Measurements from ENCODE around the gene COLQ.

Gene COLQ

DNA sequence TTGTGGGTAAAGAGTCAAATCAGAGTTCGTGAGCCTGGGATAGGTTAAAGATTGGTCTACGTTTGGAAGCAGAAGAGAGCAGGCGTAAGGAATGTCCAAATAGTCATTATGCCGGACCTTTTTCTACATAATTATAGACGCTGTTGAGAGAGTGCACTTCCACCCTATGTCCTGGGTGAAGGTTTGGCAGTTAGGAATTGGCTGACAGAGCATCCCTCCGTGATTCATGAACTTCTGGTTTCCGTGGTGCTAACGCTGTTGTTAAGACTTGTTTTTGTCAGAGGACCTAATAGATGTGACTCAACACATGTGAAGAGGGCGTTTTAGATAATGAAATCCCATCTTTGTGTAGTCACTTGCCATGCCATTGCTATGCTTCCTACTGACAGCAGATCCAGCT lies 93.0 kb downstream of the COLQ start:
- Histone ChIP-seq H3K9ac (ENCODE audit: low read depth, low read length) (peak overlapping the region; percentile 72), H3K27me3 (ENCODE audit: insufficient read depth, low read length, poor library complexity) (no peaks in the 10 kb centered on the region), H3K9me3 (ENCODE audit: insufficient read depth, low read length, severe bottlenecking) (no peaks in the 10 kb centered on the region), H3K4me1 (ENCODE audit: insufficient read depth, low read length) (peaks cover 58% of the 10 kb centered on the region), H4K20me1 (ENCODE audit: insufficient read depth, low read length) (peaks cover 15% of the 10 kb centered on the region; the same call in 1 of the 2 replicates), H3K27ac (ENCODE audit: low read length) (peak overlapping the region; percentile 78), H2AFZ (ENCODE audit: low read depth, low read length) (no peak overlapping the region), H3K4me2 (ENCODE audit: insufficient read depth, low read length) (peak overlapping the region; percentile 87), H3K4me3 (ENCODE audit: low read depth in 1 of 2, low read length in 2 of 2) (peak overlapping the region; percentile 57 to 81), H3K36me3 (ENCODE audit: insufficient read depth, low read length) (peaks cover 49% of the 10 kb centered on the region), H3K79me2 (ENCODE audit: insufficient read depth, low read length) (peaks cover 81% of the 10 kb centered on the region)
- DNase-seq (no peak), ATAC-seq (ENCODE audit: insufficient read depth, low read depth) (0 out of 3 replicates have a peak, but pooled peaks have one; percentile 14)
- no peak for TF ChIP-seq EZH2 (IDR thresholded peaks at IDR 0.05; ENCODE audit: borderline replicate concordance, low read depth, low read length, severe bottlenecking)
- TF ChIP-seq, protein P1, sequence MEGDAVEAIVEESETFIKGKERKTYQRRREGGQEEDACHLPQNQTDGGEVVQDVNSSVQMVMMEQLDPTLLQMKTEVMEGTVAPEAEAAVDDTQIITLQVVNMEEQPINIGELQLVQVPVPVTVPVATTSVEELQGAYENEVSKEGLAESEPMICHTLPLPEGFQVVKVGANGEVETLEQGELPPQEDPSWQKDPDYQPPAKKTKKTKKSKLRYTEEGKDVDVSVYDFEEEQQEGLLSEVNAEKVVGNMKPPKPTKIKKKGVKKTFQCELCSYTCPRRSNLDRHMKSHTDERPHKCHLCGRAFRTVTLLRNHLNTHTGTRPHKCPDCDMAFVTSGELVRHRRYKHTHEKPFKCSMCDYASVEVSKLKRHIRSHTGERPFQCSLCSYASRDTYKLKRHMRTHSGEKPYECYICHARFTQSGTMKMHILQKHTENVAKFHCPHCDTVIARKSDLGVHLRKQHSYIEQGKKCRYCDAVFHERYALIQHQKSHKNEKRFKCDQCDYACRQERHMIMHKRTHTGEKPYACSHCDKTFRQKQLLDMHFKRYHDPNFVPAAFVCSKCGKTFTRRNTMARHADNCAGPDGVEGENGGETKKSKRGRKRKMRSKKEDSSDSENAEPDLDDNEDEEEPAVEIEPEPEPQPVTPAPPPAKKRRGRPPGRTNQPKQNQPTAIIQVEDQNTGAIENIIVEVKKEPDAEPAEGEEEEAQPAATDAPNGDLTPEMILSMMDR (IDR thresholded peaks at IDR 0.05; ENCODE audit: borderline replicate concordance, extremely low read depth, low read length, poor library complexity, severe bottlenecking): no peak

DNA sequence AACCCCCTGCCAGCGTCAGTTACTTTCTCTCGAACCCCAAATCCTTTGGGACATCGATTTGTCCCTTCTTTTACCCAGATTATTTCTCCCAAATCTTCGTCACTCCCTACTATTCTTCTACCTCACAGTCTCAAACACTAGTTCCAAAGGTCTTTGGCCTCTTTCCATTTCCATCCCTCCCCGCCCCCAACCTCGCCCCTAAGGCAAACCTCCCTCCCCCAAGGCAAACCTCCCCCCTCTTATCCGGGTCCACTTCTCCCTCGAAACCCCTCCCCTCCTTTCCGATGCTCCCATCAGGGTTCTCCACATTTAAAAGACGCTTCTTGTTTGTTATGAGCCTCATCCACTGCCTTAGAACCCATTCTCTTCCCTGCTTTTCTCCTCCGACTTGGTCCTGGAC lies 93.5 kb downstream of the COLQ start:
- peak overlapping the region; percentile 81 for H2AFZ ChIP-seq (ENCODE audit: low read depth, low read length)
- peaks cover 58% of the 10 kb centered on the region for H3K4me1 ChIP-seq (ENCODE audit: insufficient read depth, low read length)
- H3K27ac ChIP-seq (ENCODE audit: low read length): peak overlapping the region; percentile 78
- H3K4me3 ChIP-seq (ENCODE audit: low read depth in 1 of 2, low read length in 2 of 2): peak overlapping the region; percentile 57 to 81
- H3K79me2 ChIP-seq (ENCODE audit: insufficient read depth, low read length): peaks cover 76% of the 10 kb centered on the region
- TF ChIP-seq, protein P1 (IDR thresholded peaks at IDR 0.05; ENCODE audit: borderline replicate concordance, extremely low read depth, low read length, poor library complexity, severe bottlenecking): no peak
- no peak for TF ChIP-seq EZH2 (IDR thresholded peaks at IDR 0.05; ENCODE audit: borderline replicate concordance, low read depth, low read length, severe bottlenecking)
- H3K27me3 ChIP-seq (ENCODE audit: insufficient read depth, low read length, poor library complexity): no peaks in the 10 kb centered on the region
- ATAC-seq (ENCODE audit: insufficient read depth, low read depth) (0 out of 3 replicates have a peak, but pooled peaks have one; percentile 8), DNase-seq (peak; percentile 19)
- H3K4me2 ChIP-seq (ENCODE audit: insufficient read depth, low read length): peak overlapping the region; percentile 87
- H3K9me3 ChIP-seq (ENCODE audit: insufficient read depth, low read length, severe bottlenecking): no peaks in the 10 kb centered on the region
- H3K36me3 ChIP-seq (ENCODE audit: insufficient read depth, low read length): peaks cover 49% of the 10 kb centered on the region
- H3K9ac ChIP-seq (ENCODE audit: low read depth, low read length): peak overlapping the region; percentile 72
- H4K20me1 ChIP-seq (ENCODE audit: insufficient read depth, low read length): peaks cover 15% of the 10 kb centered on the region; the same call in 1 of the 2 replicates

DNA sequence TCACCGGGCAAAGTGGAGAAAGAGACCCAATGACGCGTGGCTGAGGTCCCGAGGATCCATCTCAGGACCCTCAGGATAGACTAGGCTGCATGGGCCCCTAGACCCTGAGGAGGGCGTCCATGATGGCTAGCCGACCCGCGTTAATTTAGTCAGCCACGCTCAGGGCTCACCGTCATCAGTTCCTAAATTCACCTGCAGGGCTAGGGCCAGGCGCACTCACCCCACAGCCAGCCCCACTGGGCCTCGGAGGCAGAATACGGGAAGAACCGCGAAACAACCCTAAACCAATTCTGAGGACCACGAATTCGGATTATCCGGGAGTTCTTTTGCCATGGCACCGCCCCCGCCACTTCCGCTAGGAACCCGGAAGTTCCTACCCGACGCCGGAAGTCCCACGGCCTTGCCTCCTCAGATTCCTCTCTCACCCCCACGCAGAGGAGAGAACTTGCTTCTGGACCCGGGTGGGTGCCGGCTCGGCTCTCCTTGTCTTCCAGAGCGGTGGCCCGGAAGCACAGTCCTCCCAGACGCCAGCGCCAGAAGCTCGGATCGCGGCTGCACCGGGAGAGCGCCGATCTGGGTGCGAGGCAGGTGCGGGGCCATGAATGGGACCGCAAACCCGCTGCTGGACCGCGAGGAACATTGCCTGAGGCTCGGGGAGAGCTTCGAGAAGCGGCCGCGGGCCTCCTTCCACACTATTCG lies 94.2 kb downstream of the COLQ start, which contains the start of the genes EAF1 and METTL6:
Gene EAF1 (plus strand): TSS at position 417 of the 699 bp plus-strand sequence. CDS start 182 bp downstream, at position 599.
Gene METTL6 (minus strand): TSS at position 363 of the 699 bp plus-strand sequence. CDS start 1,033 bp downstream, outside the sequence.
- ATAC-seq (ENCODE audit: insufficient read depth, low read depth) (peak; percentile 90), DNase-seq (peak; percentile 88)
- no peaks in the 10 kb centered on the region for H3K9me3 ChIP-seq (ENCODE audit: insufficient read depth, low read length, severe bottlenecking)
- H3K36me3 ChIP-seq (ENCODE audit: insufficient read depth, low read length): peaks cover 45% of the 10 kb centered on the region
- no peaks in the 10 kb centered on the region for H3K27me3 ChIP-seq (ENCODE audit: insufficient read depth, low read length, poor library complexity)
- peak within 1 kb of the TSS; percentile 72 for H3K9ac ChIP-seq (ENCODE audit: low read depth, low read length)
- peak within 1 kb of the TSS; percentile 57 to 81 for H3K4me3 ChIP-seq (ENCODE audit: low read depth in 1 of 2, low read length in 2 of 2)
- peaks cover 58% of the 10 kb centered on the region for H3K4me1 ChIP-seq (ENCODE audit: insufficient read depth, low read length)
- peak within 1 kb of the TSS; percentile 87 for H3K4me2 ChIP-seq (ENCODE audit: insufficient read depth, low read length)
- peak within 1 kb of the TSS; percentile 81 for H2AFZ ChIP-seq (ENCODE audit: low read depth, low read length)
- peaks cover 15% of the 10 kb centered on the region; the same call in 1 of the 2 replicates for H4K20me1 ChIP-seq (ENCODE audit: insufficient read depth, low read length)
- peak within 1 kb of the TSS; percentile 78 for H3K27ac ChIP-seq (ENCODE audit: low read length)
- no peak for TF ChIP-seq EZH2 (IDR thresholded peaks at IDR 0.05; ENCODE audit: borderline replicate concordance, low read depth, low read length, severe bottlenecking)
- TF ChIP-seq, protein P1 (IDR thresholded peaks at IDR 0.05; ENCODE audit: borderline replicate concordance, extremely low read depth, low read length, poor library complexity, severe bottlenecking): peak; percentile 30
- peaks cover 76% of the 10 kb centered on the region for H3K79me2 ChIP-seq (ENCODE audit: insufficient read depth, low read length)
